ENCODE results near the gene SASH3.

The SASH3 gene

DNA sequence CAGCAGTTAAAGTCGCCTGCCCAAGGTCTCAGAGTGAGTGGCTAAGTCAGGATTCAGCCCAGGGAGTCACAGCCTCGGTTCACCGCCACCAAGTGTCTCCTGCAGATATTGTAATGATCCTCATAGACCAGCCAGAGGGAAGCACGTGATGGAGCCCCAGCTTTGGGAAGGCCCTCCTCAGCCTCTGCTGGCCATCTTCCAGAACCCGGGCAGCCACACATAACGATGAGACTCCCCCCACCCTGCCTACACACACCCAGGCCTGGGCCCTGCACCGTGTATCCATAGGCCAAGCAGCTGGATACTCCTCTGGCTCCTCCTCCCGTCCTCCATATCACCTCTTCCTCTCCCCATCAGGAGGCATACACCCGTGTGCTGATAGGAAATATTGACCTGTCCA lies 19.6 kb upstream of the SASH3 start:
- DNase-seq: peak; percentile 28

DNA sequence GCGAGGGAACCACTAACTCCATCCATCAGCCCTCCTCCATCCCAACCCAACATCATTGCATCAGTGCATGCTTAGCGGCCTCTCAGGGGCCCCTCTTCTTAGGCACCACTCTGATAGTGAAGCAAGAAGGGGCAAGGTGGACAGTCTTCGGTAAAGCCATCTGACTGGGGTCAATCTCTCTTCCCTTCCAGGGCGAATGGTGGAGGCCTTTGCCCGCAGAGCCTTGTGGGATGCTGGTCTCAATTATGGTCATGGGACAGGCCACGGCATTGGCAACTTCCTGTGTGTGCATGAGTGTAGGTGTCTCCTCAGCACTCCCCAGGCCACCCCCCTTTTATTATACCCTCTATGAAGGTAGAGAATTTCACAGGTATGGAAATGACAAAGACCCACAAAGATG lies 18.8 kb upstream of the SASH3 start:
- no peak for DNase-seq

DNA sequence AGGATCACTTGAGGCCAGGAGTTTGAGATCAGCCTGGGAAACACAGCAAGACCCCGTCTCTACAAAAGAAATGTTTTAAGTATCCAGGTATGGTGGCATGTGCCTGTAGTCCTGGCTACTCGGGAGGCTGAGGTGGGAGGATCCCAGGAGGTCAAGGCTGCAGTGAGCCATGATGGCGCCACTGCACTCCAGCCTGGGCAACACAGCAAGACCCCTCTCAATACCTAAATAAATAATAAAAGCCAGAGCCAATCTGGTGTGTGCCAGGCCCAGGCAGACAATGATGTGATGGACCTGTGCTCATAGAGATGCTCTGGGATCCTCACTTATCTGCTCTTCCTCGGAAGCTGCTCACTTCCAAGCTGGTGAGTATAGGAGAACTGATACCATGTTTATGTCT lies 18.2 kb upstream of the SASH3 start:
- no peak for DNase-seq

DNA sequence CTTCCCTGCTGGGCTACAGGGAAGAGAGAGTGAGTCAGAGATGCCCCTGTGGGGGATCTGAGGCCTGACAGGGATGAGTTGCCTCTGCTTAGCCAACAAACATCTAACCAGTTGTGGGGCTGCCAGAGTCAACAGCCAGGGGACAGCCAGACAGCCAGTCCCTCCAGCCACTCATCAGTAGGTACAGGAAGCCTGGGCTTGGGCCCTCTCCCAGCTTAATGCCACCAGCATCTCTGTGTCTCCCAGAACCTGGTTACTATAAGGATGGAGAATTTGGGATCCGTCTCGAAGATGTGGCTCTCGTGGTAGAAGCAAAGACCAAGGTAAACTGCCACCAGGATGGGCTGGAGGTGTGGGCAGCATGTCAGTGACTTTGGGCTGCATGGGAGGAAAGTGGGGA lies 17.3 kb upstream of the SASH3 start:
- no peak for DNase-seq

DNA sequence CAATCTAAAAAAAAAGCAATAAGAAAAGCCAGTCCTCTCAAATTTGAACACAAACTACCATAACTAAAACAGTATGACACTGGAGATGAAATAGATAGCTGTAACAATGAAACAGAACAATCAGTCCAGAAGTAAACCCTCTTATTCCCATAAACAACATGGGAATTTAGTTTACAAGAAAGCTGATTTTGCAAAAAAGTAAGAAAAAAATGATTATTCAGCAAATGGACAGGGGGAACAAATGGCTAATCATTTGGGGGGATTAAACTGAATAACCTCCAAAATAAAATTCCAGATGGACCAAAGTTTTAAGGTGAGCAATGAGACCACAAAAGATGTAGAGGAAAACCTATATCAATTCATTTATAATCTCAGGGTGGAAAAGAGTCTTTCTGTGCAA lies 16.1 kb upstream of the SASH3 start:
- DNase-seq: no peak

DNA sequence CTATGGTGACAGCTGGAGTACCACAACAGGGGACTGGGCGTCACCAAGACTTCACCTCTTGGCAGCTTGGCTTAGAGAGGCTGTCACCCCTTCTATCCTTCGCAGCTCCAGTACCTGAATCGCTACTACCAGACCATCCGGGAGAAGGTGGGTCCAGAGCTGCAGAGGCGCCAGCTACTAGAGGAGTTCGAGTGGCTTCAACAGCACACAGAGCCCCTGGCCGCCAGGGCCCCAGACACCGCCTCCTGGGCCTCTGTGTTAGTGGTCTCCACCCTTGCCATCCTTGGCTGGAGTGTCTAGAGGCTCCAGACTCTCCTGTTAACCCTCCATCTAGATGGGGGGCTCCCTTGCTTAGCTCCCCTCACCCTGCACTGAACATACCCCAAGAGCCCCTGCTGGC lies 11.6 kb upstream of the SASH3 start:
- DNase-seq: no peak

DNA sequence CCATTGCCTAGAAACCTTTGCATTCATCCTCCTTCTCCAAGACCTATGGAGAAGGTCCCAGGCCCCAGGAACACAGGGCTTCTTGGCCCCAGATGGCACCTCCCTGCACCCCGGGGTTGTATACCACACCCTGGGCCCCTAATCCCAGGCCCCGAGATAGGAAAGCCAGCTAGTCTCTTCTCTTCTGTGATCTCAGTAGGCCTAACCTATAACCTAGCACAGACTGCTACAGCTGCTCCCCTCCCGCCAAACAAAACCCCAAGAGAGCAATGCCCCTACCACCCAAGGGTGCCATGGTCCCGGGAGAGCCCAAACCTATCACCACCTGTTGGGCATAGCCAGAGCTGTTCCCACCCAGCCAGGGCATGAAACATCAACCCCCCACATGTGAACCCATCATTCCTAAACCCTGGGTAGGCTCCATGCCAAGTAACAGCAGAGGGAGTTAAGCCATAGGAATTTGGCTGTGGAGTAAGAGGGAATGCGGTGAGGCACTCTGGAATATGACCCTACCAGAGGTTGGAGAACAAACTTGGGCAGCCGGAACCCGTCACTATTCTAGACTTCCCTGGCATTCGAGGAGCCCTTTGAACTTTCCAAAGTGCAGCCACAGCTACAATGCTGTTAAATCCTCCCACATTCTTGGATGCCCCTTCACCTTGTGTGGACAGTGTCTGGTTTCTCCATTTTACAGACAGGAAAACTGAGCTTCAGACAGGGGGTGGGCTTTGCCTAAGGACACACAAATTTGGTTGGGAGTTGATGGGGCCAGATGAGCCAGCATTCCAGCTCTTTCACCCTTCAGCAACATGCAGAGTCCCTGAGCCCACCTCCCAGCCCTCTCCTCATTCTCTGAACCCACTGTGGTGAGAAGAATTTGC lies 10.9 kb upstream of the SASH3 start:
- DNase-seq: no peak

DNA sequence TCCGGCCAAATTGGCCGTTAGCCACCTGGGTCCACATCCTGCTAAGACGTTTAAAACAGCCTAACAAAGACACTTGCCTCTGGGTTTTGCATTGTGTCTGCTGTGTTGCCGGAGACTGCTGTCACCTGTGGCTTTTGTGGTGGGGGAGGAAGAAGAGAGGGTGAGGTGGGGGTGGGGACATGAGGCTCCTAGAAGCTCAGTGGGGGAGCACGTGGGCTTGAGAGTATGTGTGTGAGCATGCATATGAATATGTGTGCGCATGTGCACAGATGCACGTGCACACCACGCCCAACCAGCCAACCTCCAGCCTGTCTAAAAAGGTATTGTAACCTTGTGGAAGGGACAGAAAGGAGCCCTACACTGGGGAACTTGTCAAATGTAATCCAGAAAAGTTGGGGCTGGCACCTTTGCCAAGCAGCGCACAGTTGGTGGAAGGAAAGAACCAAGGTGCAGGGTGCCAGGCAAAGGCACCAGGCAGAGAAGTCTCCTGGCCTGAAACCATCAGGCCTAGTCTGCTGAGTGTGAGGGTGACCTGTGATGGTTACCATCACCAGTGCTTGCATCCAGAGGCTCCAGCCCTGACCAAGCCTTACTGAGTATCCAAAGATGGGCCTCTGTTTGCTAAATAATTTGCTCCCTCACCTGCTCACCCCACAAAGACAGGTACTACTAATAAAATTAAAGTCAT lies 10.1 kb upstream of the SASH3 start:
- DNase-seq: peak; percentile 54

DNA sequence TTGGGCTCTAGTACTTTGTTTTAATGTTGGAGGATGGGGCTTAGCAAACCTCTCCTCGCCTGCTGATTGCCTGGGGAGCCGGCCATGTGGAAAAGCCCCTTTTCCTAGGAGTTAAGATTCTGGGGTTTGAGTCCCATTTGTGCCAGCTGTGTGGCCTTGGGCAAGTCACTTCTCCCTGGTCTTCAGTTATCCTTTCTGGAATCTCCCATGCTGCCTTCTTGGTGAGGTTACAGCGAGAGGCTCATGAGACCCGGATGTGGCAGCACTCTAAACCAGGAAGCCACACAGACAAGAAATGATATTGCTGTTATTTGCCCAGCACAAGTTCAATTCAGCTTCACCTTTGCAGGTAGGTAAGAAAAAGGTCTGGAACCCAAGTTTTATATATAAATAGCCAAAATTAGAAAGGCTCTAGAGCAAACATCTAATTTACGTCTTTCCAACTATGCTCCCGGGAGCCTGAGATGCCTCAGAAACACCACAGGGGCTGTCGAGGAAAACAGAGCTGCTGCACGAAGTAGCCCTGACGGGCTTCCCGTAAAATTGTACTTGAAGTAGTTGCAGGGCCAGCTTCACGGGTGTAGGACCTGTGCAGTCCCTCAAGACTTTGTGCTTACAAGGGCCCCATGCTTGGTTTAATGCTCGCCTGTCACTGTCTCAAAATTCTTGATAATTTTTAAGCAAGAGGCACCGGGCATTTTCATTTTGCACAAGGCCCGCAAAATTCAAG lies 8.3 kb upstream of the SASH3 start:
- DNase-seq: peak; percentile 22

DNA sequence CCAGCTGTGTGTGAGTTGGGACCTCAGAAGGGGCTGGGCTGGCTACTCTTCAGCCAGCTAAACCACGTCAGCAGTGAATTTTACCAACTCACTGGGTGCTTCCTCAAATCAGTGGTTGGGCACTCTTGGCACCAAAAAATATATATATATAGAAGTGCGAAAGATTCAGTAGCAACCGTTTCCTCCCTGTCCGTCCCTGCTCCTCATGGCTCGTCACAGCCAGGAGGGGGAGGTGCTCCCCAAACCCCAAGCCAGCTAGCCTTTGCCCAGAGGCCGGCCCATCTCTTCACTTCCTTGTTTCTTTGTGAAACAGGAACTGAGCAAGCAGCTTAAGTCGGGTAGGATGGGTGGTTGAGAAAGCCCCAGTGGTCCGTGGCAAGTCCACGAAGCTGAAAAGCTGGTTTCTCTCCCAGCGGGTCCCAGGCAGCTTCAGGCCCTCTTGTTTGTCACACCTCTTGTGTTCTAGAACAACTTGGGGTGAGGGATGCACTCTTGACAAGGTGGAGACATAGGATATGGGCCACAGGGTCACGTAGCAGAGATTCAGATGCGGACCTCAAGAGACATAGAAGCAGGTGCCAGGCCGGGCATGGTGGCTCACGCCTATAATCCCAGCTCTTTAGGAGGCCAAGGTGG lies 6.8 kb upstream of the SASH3 start:
- peak; percentile 72 for DNase-seq

DNA sequence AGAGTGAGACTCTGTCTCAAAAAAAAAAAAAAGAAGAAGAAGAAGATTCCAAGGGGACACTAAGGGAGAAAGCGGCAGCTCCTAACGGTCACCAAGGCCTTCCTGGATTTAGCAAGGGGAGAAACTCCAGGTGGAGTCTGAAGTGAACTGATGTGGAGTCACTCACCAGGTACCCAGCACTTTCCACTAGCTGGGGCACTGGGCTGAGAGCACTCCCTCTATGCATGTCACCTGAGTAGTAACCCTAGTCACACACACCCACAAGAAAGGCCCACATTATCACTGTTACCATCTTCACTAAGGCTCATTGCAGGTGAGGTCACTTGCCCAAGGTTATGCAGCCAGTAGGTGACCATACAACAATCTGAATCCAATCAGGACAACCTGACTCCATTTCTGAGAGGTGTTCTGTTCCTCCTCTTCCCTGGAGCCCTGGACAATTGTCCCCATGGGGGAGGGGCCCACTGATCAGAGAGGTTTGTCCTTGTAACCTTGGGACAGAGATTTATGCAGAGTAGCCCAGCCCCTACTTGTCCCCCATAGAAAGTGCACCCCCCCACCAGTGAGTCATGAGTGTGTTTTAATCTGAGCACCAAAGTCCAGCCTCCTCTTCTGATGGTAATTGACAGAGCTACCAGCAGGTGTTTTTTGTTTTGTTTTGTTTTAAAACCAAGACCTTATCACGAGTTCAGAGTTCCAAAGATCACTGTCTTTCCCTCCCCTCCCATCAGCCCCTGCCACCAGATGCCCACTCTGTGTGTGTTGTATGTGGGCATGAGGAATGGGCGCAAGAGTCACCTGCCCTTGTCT lies 5.9 kb upstream of the SASH3 start:
- DNase-seq: no peak

DNA sequence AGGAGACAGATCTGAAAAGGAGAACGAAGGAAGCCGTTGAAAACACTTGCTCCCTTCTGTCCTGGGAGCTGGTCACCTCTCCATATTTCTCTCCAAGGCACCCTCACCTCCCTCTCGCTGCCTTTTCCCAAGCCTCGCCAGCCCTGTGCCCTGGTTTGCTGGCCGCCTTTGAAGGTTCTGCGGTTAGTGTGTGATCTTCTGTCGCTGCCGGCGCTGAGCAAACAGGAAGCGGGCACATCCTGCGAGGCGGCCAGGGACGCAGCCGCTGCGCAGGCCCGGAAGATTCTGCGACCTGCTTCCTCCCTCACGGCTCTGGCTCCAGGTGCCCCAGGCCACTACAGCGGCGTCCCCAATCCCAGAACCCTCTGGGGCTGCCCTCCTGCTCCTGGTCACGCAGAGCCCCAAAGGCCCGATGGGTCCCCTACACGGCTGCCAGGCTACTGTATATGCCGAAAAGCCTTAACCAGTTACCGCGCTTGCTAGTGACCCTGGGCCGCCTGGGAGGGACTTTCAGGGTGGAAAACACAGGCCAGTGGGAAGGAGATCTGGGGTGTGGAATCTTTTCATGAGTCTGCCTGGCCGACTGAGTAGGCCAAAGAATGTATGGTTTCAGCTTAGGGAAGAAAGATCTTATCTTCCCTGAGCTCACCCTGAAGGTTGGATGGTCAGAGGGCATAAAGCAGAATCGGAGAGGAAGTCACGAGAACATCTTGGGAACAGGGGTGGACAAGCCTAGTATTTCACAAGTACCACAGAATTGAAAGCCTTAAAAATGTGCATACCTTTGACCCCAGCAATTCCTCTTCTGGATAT lies 2.3 kb upstream of the SASH3 start:
- DNase-seq: peak; percentile 69

DNA sequence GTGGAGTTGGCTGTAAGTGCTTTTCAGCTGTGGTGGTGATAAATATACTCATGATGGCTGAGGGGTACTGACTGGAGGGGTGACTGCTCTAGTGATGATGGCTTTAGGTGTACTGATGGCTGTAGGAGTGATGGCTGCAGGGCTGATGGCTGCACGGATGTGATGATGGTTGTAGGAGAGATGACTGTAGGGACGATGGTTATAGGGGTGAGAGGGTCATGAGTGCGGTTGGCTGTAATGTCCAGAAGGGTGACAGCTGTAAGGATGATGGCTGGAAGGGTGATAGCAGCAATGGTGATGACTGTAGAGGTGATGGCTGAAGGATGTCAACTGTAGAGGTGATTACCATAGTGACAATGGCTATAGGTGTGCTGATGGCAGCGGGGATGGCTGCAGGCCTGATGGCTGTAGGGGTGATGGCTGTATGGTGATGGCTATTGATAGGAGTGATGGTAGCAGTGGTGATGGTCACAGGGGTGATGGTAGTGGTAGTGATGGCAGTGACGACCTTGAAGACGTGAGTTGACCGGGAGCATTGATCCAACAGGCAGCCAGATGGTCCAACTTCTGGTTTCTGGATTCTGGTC lies 570 bp upstream of the SASH3 start:
- DNase-seq: no peak

DNA sequence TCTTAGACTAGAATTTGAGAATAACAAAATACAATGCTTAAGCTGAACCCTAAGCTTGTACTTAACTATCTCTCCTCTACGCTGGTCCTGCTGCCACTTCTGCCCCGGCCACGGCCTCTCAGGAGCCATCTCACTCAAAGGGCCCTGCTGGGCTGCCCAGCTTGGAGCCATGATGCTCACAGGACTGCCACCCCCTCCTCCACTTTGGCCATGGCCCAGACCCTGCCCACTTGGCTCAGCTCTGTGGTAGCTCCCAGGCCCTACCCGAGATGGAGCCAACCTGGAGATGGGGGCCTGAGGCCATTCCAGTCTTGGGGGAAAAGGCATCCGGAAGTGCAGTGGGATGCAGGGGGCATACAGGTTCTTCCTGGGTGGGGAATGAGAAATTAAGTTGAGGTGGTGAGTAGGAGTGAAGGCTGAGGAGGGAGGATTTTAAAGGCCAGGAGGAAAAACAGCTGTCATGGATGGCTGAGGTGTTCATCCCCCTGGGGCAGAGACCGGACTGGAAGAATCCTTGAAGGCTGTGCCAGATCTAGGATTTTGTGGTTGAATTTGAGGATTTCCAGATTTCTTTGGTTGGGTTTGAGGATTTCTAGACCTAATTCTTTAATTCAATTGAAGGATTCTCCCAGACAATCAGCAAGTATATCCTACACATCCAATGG lies 824 bp downstream of the SASH3 start:
- DNase-seq: no peak

DNA sequence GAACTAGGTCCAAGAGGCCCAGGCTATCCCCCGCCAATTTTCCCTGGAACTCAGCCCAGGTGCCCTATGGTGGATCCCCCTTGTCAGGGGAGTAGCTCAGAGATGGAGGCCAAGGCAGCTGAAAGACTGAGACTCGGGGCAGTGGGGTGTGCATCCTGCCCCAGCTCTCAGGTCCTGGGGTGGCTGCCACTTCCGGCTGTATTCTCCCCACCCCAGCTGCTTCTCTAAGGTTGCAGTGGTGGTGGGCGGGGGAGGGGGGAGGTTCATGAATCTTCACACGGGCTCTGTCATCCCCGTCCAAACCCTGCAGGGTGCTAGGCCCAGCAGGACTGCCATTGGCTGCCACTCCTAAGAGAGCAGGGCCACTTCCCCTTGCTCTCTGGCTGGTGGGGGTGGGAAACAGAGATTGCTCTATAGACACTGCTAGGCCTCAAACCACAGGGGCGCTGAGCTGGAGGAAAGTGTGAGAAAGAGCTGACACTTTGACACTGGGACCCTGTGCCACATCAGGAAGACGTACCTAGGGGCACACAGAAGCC lies 1.5 kb downstream of the SASH3 start:
- peak; percentile 69 for DNase-seq

DNA sequence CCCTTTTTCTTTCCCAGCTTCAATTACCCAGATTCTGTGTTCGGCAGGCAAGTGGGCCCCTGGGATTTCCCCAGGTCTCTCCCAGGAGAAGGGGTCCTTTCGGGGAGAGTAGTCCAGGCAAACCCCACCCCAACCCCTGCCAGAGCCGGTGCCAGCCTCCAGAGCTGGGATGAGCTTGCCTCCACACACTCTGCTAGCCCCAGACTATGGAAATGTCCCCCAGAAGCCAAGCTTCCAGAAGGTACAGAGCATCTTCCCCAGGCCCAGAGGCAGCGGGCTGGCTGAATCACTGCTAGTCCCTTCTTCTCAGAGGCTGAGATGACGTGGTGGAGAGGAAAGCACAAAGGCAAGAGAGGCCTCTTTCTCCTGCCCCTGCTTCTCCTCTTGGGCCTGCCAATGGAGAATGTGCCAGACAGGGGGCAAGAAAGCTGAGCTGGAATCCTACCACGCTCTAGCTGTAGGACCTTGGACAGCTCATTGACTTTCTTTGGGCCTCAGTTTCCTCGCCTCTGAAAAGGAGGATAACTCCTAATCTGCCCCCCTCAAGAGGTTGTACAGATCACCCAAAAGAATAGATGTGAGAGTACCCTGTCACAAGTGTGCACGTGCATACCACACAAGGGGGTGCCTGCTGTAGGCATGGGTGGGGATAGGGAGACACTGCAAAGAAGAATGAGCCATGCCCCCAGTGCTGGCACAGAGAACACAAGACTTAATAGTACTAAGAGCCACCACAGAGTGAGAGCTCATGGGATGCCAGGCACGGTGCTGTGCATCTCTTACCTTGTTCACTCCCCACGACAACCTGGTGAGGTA lies 2.1 kb downstream of the SASH3 start:
- DNase-seq: no peak

DNA sequence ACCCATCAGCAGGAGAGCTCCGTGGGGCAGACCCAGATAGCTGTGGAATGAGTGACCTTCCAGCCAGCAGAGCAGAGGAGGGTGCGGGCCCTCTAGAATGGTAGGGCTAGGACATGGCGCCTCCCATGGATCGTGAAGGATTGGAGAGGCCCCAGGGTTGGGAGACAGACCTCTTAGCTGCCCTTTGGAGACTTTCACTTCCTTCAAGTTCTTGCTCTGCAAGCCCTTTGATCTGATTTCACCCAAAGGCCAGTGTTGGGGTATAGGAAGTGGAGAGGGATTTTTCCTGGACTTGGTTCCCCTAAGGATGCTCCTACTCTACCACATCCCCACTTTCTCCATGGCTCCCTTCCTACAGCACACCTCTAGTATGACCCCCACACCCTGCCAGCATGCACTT lies 3.0 kb downstream of the SASH3 start:
- DNase-seq: no peak

DNA sequence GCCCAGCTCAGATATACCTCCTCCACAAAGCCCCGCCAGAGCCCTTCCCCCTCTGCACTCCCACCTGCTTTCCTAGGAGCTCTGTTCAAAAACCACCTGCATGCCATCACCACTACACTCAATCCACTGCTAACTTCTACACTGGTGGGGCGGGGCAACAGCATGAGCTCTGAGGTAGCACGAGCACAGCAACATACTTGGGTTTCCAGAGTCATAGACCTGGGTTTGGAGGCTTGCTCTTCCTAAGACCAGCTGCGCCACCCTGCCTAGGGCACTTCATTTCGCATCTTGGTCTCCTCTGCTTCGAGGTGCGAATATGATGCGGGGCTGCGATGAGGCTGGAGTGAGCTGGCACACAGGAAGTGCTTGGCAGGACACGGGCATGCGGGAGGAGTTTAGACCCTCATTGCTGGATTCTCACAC lies 3.6 kb downstream of the SASH3 start:
- DNase-seq: no peak

DNA sequence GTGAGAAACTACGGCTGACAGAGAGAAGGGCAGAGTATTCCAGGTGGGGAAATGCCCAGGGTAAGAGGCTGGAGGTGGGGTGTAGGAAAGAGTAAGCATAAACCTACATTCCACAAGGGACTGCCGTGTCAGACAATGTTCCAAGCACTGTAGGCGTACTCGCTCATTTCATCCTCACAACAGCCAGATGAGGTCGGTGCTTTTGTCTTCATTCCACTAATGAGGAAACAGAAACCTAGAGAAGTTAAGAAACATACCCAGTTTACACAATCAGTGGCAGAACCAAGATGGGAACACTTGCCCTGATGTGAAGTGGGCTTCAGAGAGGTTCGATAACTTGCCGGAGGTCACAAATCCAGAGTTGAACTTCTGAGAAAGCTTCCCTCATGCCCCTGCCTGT lies 4.6 kb downstream of the SASH3 start:
- no peak for DNase-seq

Measured in hematopoietic multipotent progenitor cell treated with erythropoietin and hydrocortisone succinate and interleukin-3 and kit ligand, for 6 days (in vitro differentiated cells).